ENCODE measurements around the gene NUPR1.

GRCh38 chr16:28546626-28547025 is 7.9 kb upstream of the NUPR1 start:
- TF ChIP-seq ZFP30 (CRISPR knock-in tag; IDR thresholded peaks at IDR 0.05): no peak
- no peak for TF ChIP-seq RARB (CRISPR knock-in tag; IDR thresholded peaks at IDR 0.05)
- no peak for TF ChIP-seq ZNF565 (CRISPR knock-in tag; conservative IDR thresholded peaks at IDR 0.05; ENCODE audit: low read depth)
- no peak for TF ChIP-seq TCF4 (CRISPR knock-in tag; IDR thresholded peaks at IDR 0.05; ENCODE audit: borderline replicate concordance)
- TF ChIP-seq GLIS3 (CRISPR knock-in tag; IDR thresholded peaks at IDR 0.05): no peak
- no peak for TF ChIP-seq ZNF70 (CRISPR knock-in tag; IDR thresholded peaks at IDR 0.05)
- no peak for TF ChIP-seq CREB5 (CRISPR knock-in tag; IDR thresholded peaks at IDR 0.05; ENCODE audit: low read depth)

All from SK-N-SH treated with all-trans-retinoic acid at 6 μM for 48 hours (cell line).